H9 (cell line): ENCODE results near the gene R3HCC1L. TPM values are rescaled to one million over a fixed set of nuclear protein-coding genes. Genes with fewer than 3 reads are reported as not detected.

Experiments
- DNase-seq: peaks from one replicate; pipeline ENCODE4 v3.0.0-alpha.2; 2017
- H2AFZ ChIP-seq: one replicate; pipeline ENCODE4 v1.6.1; 2013; ENCODE audit warnings: mild to moderate bottlenecking, low read length, control low read depth, moderate library complexity
- H2AK5ac ChIP-seq: 2 replicates; pipeline ENCODE4 v1.6.1; 2013; ENCODE audit warnings: low read length, control low read depth, mixed read lengths; ENCODE audit not compliant: insufficient read length
- H2BK120ac ChIP-seq: one replicate; pipeline ENCODE4 v1.6.1; 2013; ENCODE audit warnings: low read depth, mild to moderate bottlenecking, low read length, control low read depth, inconsistent platforms; ENCODE audit not compliant: poor library complexity, severe bottlenecking
- H2BK12ac ChIP-seq: 2 replicates; pipeline ENCODE4 v1.6.1; 2013; ENCODE audit warnings: low read length, control low read depth, mixed read lengths, low read depth; ENCODE audit not compliant: insufficient read length
- H2BK15ac ChIP-seq: 2 replicates; pipeline ENCODE4 v1.6.1; 2013; ENCODE audit warnings: low read depth, low read length, control low read depth
- H2BK20ac ChIP-seq: one replicate; pipeline ENCODE4 v1.6.1; 2013; ENCODE audit warnings: low read depth, mild to moderate bottlenecking, low read length, control low read depth, inconsistent platforms; ENCODE audit not compliant: poor library complexity, severe bottlenecking
- H2BK5ac ChIP-seq: 2 replicates; pipeline ENCODE4 v1.6.1; 2013; ENCODE audit warnings: low read length, control low read depth, mixed read lengths; ENCODE audit not compliant: insufficient read length
- H3K14ac ChIP-seq: 2 replicates; pipeline ENCODE4 v1.6.1; 2013; ENCODE audit warnings: low read length, control low read depth; ENCODE audit not compliant: insufficient read depth
- H3K18ac ChIP-seq: 2 replicates; pipeline ENCODE4 v1.6.1; 2013; ENCODE audit warnings: low read depth, mild to moderate bottlenecking, mixed read lengths, low read length, control low read depth; ENCODE audit not compliant: insufficient read length
- H3K23ac ChIP-seq: 2 replicates; pipeline ENCODE4 v1.6.1; 2013; ENCODE audit warnings: low read length, control low read depth, mixed read lengths, low read depth; ENCODE audit not compliant: insufficient read length
- H3K23me2 ChIP-seq: 2 replicates; pipeline ENCODE4 v1.6.1; 2013; ENCODE audit warnings: low read depth, mild to moderate bottlenecking, mixed read lengths, low read length, control low read depth; ENCODE audit not compliant: insufficient read length, poor library complexity, severe bottlenecking
- H3K27ac ChIP-seq: 2 replicates; pipeline ENCODE4 v1.5.1; 2013; ENCODE audit warnings: low read length, control low read depth, mixed read lengths, low read depth; ENCODE audit not compliant: insufficient read length
- H3K27me3 ChIP-seq: 2 replicates; pipeline ENCODE4 v1.6.1; 2013; ENCODE audit warnings: low read length, control low read depth, inconsistent platforms; ENCODE audit not compliant: insufficient read depth
- H3K4ac ChIP-seq: 2 replicates; pipeline ENCODE4 v1.6.1; 2013; ENCODE audit warnings: low read depth, mild to moderate bottlenecking, control low read depth, inconsistent platforms, low read length, moderate library complexity
- H3K4me1 ChIP-seq: 2 replicates; pipeline ENCODE4 v1.6.1; 2013; ENCODE audit warnings: low read length, control low read depth, inconsistent platforms; ENCODE audit not compliant: insufficient read depth
- H3K4me2 ChIP-seq: 2 replicates; pipeline ENCODE4 v1.6.1; 2013; ENCODE audit warnings: low read length, control low read depth, mixed read lengths; ENCODE audit not compliant: insufficient read length, insufficient read depth
- H3K56ac ChIP-seq: 2 replicates; pipeline ENCODE4 v1.6.1; 2013; ENCODE audit warnings: low read depth, mild to moderate bottlenecking, mixed read lengths, low read length, control low read depth; ENCODE audit not compliant: insufficient read length
- H3K79me1 ChIP-seq: 2 replicates; pipeline ENCODE4 v1.6.1; 2013; ENCODE audit warnings: low read depth, mild to moderate bottlenecking, moderate library complexity, low read length, control low read depth, inconsistent platforms; ENCODE audit not compliant: insufficient read depth, poor library complexity, severe bottlenecking
- H3K79me2 ChIP-seq: 2 replicates; pipeline ENCODE4 v1.6.1; 2013; ENCODE audit warnings: low read length, control low read depth, inconsistent platforms; ENCODE audit not compliant: insufficient read depth
- H3K9ac ChIP-seq: 2 replicates; pipeline ENCODE4 v1.6.1; 2013; ENCODE audit warnings: low read length, control low read depth, mixed read lengths; ENCODE audit not compliant: insufficient read length; ENCODE audit errors: extremely low read depth
- H3K9me3 ChIP-seq: one replicate; pipeline ENCODE4 v1.6.1; 2013; ENCODE audit warnings: low read depth, low read length, inconsistent platforms; ENCODE audit not compliant: control insufficient read depth
- H3T11ph ChIP-seq: one replicate; pipeline ENCODE4 v1.6.1; 2013; ENCODE audit warnings: mild to moderate bottlenecking, low read length, control low read depth, inconsistent platforms
- H4K20me1 ChIP-seq: one replicate; pipeline ENCODE4 v1.6.1; 2013; ENCODE audit not compliant: control insufficient read depth, insufficient read length, insufficient read depth
- H4K5ac ChIP-seq: 2 replicates; pipeline ENCODE4 v1.6.1; 2013; ENCODE audit warnings: low read depth, mild to moderate bottlenecking, mixed read lengths, low read length, control low read depth; ENCODE audit not compliant: insufficient read length
- H4K8ac ChIP-seq: replicated peaks from 2 replicates; pipeline ENCODE4 v1.6.1; 2013; ENCODE audit warnings: low read length, control low read depth, mixed read lengths, low read depth; ENCODE audit not compliant: insufficient read length
- H4K91ac ChIP-seq: 2 replicates; pipeline ENCODE4 v1.6.1; 2013; ENCODE audit warnings: low read depth, mild to moderate bottlenecking, moderate library complexity, mixed read lengths, low read length, control low read depth; ENCODE audit not compliant: insufficient read length
- H3K27ac Mint-ChIP-seq, 3 experiments: 2 replicates in 2 of 3; 3 replicates in 1 of 3; pipeline ENCODE4 v1.8.0; 2020 to 2021; ENCODE audit warnings: mixed read lengths in 3 of 3, mild to moderate bottlenecking in 1 of 3, moderate library complexity in 1 of 3
- H3K27me3 Mint-ChIP-seq: 2 replicates; pipeline ENCODE4 v1.8.0; 2021; ENCODE audit warnings: low read depth, mild to moderate bottlenecking, moderate library complexity, mixed read lengths
- H3K36me3 Mint-ChIP-seq, 3 experiments: 2 replicates in 2 of 3; 3 replicates in 1 of 3; pipeline ENCODE4 v1.8.0; 2020 to 2021; ENCODE audit warnings: low read depth in 3 of 3, mixed read lengths in 3 of 3; ENCODE audit not compliant: insufficient read depth in 1 of 3
- H3K4me1 Mint-ChIP-seq, 2 experiments: 2 replicates each; pipeline ENCODE4 v1.8.0; 2020; ENCODE audit warnings: mixed read lengths in 2 of 2
- H3K4me3 Mint-ChIP-seq, 2 experiments: 2 replicates in 1 of 2; 3 replicates in 1 of 2; pipeline ENCODE4 v1.8.0; 2020 to 2021; ENCODE audit warnings: mild to moderate bottlenecking in 2 of 2, mixed read lengths in 2 of 2, moderate library complexity in 1 of 2
- H3K9me3 Mint-ChIP-seq, 2 experiments: 2 replicates in 1 of 2; 3 replicates in 1 of 2; pipeline ENCODE4 v1.8.0; 2020; ENCODE audit warnings: mild to moderate bottlenecking in 2 of 2, mixed read lengths in 2 of 2, moderate library complexity in 1 of 2
- WGBS: extraction: QIAGEN DNeasy Blood & Tissue Kit; methylation state at CpG from one replicate; pipeline ENCODE4 v1.1.7; 2013; ENCODE audit warnings: missing lambda C conversion rate, low lambda C conversion rate, mixed read lengths; ENCODE audit not compliant: insufficient read length; ENCODE audit errors: extremely low coverage; 5-methylcytosine and 5-hydroxymethylcytosine counted together
- total RNA-seq: library from RNA; stranded (reverse); gene quantifications from 2 replicates; pipeline ENCODE4 v1.2.1, GENCODE V29; 2021
- TF ChIP-seq, protein P1 (sequence below): fragments of 200-600 bp; sonication (generic); conservative IDR thresholded peaks from 3 replicates; pipeline ENCODE4 v1.8.0; 2021; ENCODE audit warnings: antibody characterized with exemption, mild to moderate bottlenecking

The R3HCC1L gene
- total RNA-seq, 1 experiment from 2014 or later: 18.5 TPM

DNA sequence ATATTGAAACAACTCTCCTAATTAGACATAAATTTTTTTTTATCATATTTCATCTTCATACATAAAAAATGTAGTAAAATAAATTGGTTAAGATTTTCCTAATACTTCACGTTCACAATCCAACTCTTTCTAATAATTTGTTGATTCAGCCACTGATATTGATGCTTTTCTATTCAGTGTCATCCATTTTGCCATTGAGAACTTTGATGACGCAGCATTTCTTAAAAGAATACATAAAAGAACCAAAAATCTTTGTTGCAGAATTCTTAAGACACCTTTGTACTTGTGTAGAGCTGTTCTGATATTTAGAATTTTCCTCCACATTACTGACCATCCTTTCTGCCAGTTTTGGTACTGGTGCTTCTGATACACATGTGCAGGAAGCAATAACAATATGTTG, 80.9 kb downstream of the R3HCC1L start:
- Histone ChIP-seq H3T11ph (no peak overlapping the region), H3K56ac (no peak overlapping the region), H3K9ac (no peak overlapping the region), H2BK12ac (no peak overlapping the region), H3K4ac (no peak overlapping the region), H4K5ac (no peak overlapping the region), H3K9me3 (no peaks in the 10 kb centered on the region), H3K4me1 (no peaks in the 10 kb centered on the region), H3K79me1 (no peaks in the 10 kb centered on the region), H3K14ac (no peak overlapping the region), H2BK20ac (no peak overlapping the region), H2AK5ac (no peak overlapping the region), H4K20me1 (no peaks in the 10 kb centered on the region), H2BK5ac (no peak overlapping the region), H2BK15ac (no peak overlapping the region), H3K27me3 (no peaks in the 10 kb centered on the region), H4K91ac (no peak overlapping the region), H3K23me2 (no peaks in the 10 kb centered on the region), H2BK120ac (no peak overlapping the region), H2AFZ (no peak overlapping the region), H3K4me2 (no peak overlapping the region), H3K27ac (no peak overlapping the region), H4K8ac (no peak overlapping the region), H3K23ac (no peak overlapping the region), H3K79me2 (no peaks in the 10 kb centered on the region), H3K18ac (no peak overlapping the region)
- H3K4me3 Mint-ChIP-seq: no peak overlapping the region
- peaks cover 5 to 14% of the 10 kb centered on the region in 2 experiments; a peak in 2 of 5 replicates for H3K9me3 Mint-ChIP-seq
- DNase-seq: no peak
- TF ChIP-seq, protein P1, sequence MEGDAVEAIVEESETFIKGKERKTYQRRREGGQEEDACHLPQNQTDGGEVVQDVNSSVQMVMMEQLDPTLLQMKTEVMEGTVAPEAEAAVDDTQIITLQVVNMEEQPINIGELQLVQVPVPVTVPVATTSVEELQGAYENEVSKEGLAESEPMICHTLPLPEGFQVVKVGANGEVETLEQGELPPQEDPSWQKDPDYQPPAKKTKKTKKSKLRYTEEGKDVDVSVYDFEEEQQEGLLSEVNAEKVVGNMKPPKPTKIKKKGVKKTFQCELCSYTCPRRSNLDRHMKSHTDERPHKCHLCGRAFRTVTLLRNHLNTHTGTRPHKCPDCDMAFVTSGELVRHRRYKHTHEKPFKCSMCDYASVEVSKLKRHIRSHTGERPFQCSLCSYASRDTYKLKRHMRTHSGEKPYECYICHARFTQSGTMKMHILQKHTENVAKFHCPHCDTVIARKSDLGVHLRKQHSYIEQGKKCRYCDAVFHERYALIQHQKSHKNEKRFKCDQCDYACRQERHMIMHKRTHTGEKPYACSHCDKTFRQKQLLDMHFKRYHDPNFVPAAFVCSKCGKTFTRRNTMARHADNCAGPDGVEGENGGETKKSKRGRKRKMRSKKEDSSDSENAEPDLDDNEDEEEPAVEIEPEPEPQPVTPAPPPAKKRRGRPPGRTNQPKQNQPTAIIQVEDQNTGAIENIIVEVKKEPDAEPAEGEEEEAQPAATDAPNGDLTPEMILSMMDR: no peak
- peaks cover 5 to 6% (median 6%) of the 10 kb centered on the region in 3 experiments; a peak in 5 of 7 replicates for H3K36me3 Mint-ChIP-seq
- H3K4me1 Mint-ChIP-seq: no peaks in the 10 kb centered on the region
- H3K27me3 Mint-ChIP-seq: no peaks in the 10 kb centered on the region
- H3K27ac Mint-ChIP-seq: 0 out of 7 replicates have a peak overlapping the region, but pooled peaks of 1 of the 3 experiments have one; percentile 74
- WGBS: no CpG with 5 or more reads among the region's 2 CpGs
